IMR-90 (cell line): ENCODE results near the gene ACTN1. TPM values are rescaled to one million over a fixed set of nuclear protein-coding genes. Genes with fewer than 3 reads are reported as not detected.

Experiments used
- ATAC-seq: fragments of 200-7000 bp; cut with Tn5 transposase; 2 replicates; pipeline ENCODE4 v1.9.1; 2020; ENCODE audit warnings: low read depth, mild to moderate bottlenecking, moderate library complexity
- BruUV-seq: library from RNA; stranded (reverse); fragments of 400-500 nt; replicated peaks from 2 replicates; lab custom pipeline; 2021; lab: Mats Ljungman, UMichigan
- CTCF ChIA-PET: fragments of 300-600 bp; formaldehyde crosslinking; extraction: SDS; loops from one replicate; lab custom pipeline; 2021; ENCODE audit warnings: antibody characterized with exemption; lab: Yijun Ruan, JAX
- POLR2A ChIA-PET: fragments of 300-600 bp; sonication (Branson Sonifier 250); formaldehyde crosslinking; loops from one replicate; lab custom pipeline; 2022; ENCODE audit warnings: antibody characterized with exemption; ENCODE audit not compliant: unreplicated experiment; lab: Charles Lee
- DNase-seq: peaks from one replicate; pipeline ENCODE4 v3.0.0; 2013
- H2AFZ ChIP-seq: replicated peaks from 2 replicates; pipeline ENCODE3; 2013; ENCODE audit warnings: low read length, mild to moderate bottlenecking; ENCODE audit not compliant: poor library complexity
- H2AK5ac ChIP-seq: 2 replicates; pipeline ENCODE4 v1.6.1; 2013; ENCODE audit warnings: low read depth, low read length, inconsistent platforms
- H2AK9ac ChIP-seq: replicated peaks from 2 replicates; pipeline ENCODE3; 2013; ENCODE audit warnings: mild to moderate bottlenecking, low read depth, low read length, moderate library complexity; ENCODE audit not compliant: poor library complexity
- H2BK120ac ChIP-seq: 2 replicates; pipeline ENCODE4 v1.6.1; 2013; ENCODE audit warnings: low read depth, low read length, inconsistent platforms
- H2BK15ac ChIP-seq: 3 replicates; pipeline ENCODE4 v1.6.1; 2013; ENCODE audit warnings: low read depth, low read length, inconsistent platforms
- H2BK20ac ChIP-seq: 2 replicates; pipeline ENCODE4 v1.6.1; 2013; ENCODE audit warnings: low read depth, mild to moderate bottlenecking, inconsistent platforms, low read length, moderate library complexity
- H2BK5ac ChIP-seq: 2 replicates; pipeline ENCODE4 v1.6.1; 2013; ENCODE audit warnings: mild to moderate bottlenecking, low read depth, low read length, inconsistent platforms; ENCODE audit not compliant: poor library complexity, severe bottlenecking
- H3K14ac ChIP-seq: replicated peaks from 2 replicates; pipeline ENCODE4 v1.6.1; 2013; ENCODE audit warnings: low read depth, low read length, inconsistent platforms
- H3K18ac ChIP-seq: 2 replicates; pipeline ENCODE4 v1.6.1; 2013; ENCODE audit warnings: low read depth, low read length, control low read depth
- H3K23ac ChIP-seq: 2 replicates; pipeline ENCODE4 v1.6.1; 2013; ENCODE audit warnings: low read depth, low read length, inconsistent platforms
- H3K27ac ChIP-seq: 2 replicates; pipeline ENCODE4 v1.5.1; 2013; ENCODE audit warnings: mild to moderate bottlenecking, control low read depth, low read length; ENCODE audit not compliant: insufficient read depth
- H3K27me3 ChIP-seq: 2 replicates; pipeline ENCODE4 v1.6.1; 2013; ENCODE audit warnings: low read length; ENCODE audit not compliant: control insufficient read depth, insufficient read depth
- H3K36me3 ChIP-seq: 2 replicates; pipeline ENCODE4 v1.6.1; 2013; ENCODE audit warnings: low read length, mixed read lengths; ENCODE audit not compliant: control insufficient read depth, insufficient read depth
- H3K4ac ChIP-seq: 2 replicates; pipeline ENCODE4 v1.6.1; 2013; ENCODE audit warnings: low read depth, low read length, inconsistent platforms
- H3K4me1 ChIP-seq: 2 replicates; pipeline ENCODE4 v1.6.1; 2013; ENCODE audit warnings: low read length, mixed read lengths; ENCODE audit not compliant: control insufficient read depth, insufficient read depth
- H3K4me2 ChIP-seq: 2 replicates; pipeline ENCODE4 v1.6.1; 2013; ENCODE audit warnings: low read depth, mild to moderate bottlenecking, control low read depth, low read length, moderate library complexity
- H3K4me3 ChIP-seq: 2 replicates; pipeline ENCODE4 v1.5.1; 2013; ENCODE audit warnings: low read depth, mild to moderate bottlenecking, control low read depth, low read length, moderate library complexity; ENCODE audit not compliant: insufficient read depth
- H3K56ac ChIP-seq: 2 replicates; pipeline ENCODE4 v1.6.1; 2013; ENCODE audit warnings: low read length, inconsistent platforms; ENCODE audit not compliant: insufficient read depth; ENCODE audit errors: extremely low read depth
- H3K79me1 ChIP-seq, 2 experiments: 2 replicates each; pipeline ENCODE4 v1.6.1; 2013; ENCODE audit warnings: low read length in 2 of 2, inconsistent platforms in 1 of 2, low read depth in 1 of 2
- H3K9ac ChIP-seq: 2 replicates; pipeline ENCODE4 v1.6.1; 2013; ENCODE audit warnings: low read depth, low read length, control low read depth
- H3K9me1 ChIP-seq: 2 replicates; pipeline ENCODE4 v1.6.1; 2013; ENCODE audit warnings: low read length, inconsistent platforms; ENCODE audit not compliant: insufficient read depth
- H3K9me3 ChIP-seq: 2 replicates; pipeline ENCODE4 v1.6.1; 2013; ENCODE audit warnings: low read length; ENCODE audit not compliant: control insufficient read depth, insufficient read depth
- H4K20me1 ChIP-seq: 2 replicates; pipeline ENCODE4 v1.6.1; 2013; ENCODE audit warnings: low read length, inconsistent platforms; ENCODE audit not compliant: insufficient read depth
- H4K5ac ChIP-seq: 2 replicates; pipeline ENCODE4 v1.6.1; 2013; ENCODE audit warnings: mild to moderate bottlenecking, low read depth, low read length, control low read depth
- H4K8ac ChIP-seq, 2 experiments: 2 replicates each; pipeline ENCODE4 v1.6.1; 2013; ENCODE audit warnings: low read depth in 2 of 2, low read length in 2 of 2, control low read depth in 1 of 2, inconsistent platforms in 1 of 2
- H4K91ac ChIP-seq: 2 replicates; pipeline ENCODE4 v1.6.1; 2013; ENCODE audit warnings: low read depth, low read length, inconsistent platforms; ENCODE audit not compliant: insufficient read depth
- BHLHE40 ChIP-seq: fragments of 150-350 bp; IDR thresholded peaks from 2 replicates; pipeline ENCODE4 v1.6.1; 2016; ENCODE audit warnings: mild to moderate bottlenecking, low read depth, low read length
- CEBPB ChIP-seq: IDR thresholded peaks from 2 replicates; pipeline ENCODE4 v1.6.1; 2012; ENCODE audit warnings: low read depth, low read length, improper control_type of control experiment
- CHD1 ChIP-seq: IDR thresholded peaks from 2 replicates; pipeline ENCODE4 v1.6.1; 2012; ENCODE audit warnings: low read depth, low read length, improper control_type of control experiment
- FOS ChIP-seq: fragments of 150-350 bp; IDR thresholded peaks from 2 replicates; pipeline ENCODE4 v1.6.1; 2016; ENCODE audit warnings: low read depth, low read length
- MAFK ChIP-seq: IDR thresholded peaks from 2 replicates; pipeline ENCODE4 v1.6.1; 2012; ENCODE audit warnings: low read depth, low read length, improper control_type of control experiment
- MAZ ChIP-seq: IDR thresholded peaks from 2 replicates; pipeline ENCODE4 v1.6.1; 2012; ENCODE audit warnings: low read depth, mild to moderate bottlenecking, low read length, improper control_type of control experiment, moderate library complexity, borderline replicate concordance
- MXI1 ChIP-seq: IDR thresholded peaks from 2 replicates; pipeline ENCODE4 v1.6.1; 2012; ENCODE audit warnings: low read depth, mild to moderate bottlenecking, low read length, moderate library complexity, borderline replicate concordance
- NFE2L2 ChIP-seq: fragments of 150-350 bp; IDR thresholded peaks from 2 replicates; pipeline ENCODE4 v1.6.1; 2016; ENCODE audit warnings: low read depth, mild to moderate bottlenecking, low read length
- POLR2A ChIP-seq: IDR thresholded peaks from 2 replicates; pipeline ENCODE4 v1.6.1; 2012; ENCODE audit warnings: mild to moderate bottlenecking, low read depth, low read length
- RAD21 ChIP-seq: IDR thresholded peaks from 2 replicates; pipeline ENCODE4 v1.6.1; 2012; ENCODE audit warnings: low read length, improper control_type of control experiment
- RCOR1 ChIP-seq: IDR thresholded peaks from 2 replicates; pipeline ENCODE4 v1.6.1; 2012; ENCODE audit warnings: mild to moderate bottlenecking, low read length, improper control_type of control experiment; ENCODE audit not compliant: insufficient replicate concordance
- RFX5 ChIP-seq: IDR thresholded peaks from 2 replicates; pipeline ENCODE4 v1.8.0; 2012; ENCODE audit warnings: low read depth, mild to moderate bottlenecking, low read length, moderate library complexity
- SMC3 ChIP-seq: fragments of 150-350 bp; IDR thresholded peaks from 2 replicates; pipeline ENCODE4 v1.6.1; 2016; ENCODE audit warnings: low read depth, mild to moderate bottlenecking, antibody characterized with exemption, low read length, moderate library complexity
- WGBS, 2 experiments: methylation state at CpG; one replicate each; pipeline versions ENCODE4 v1.1.5 to v1.1.7; 2013; ENCODE audit warnings: missing lambda C conversion rate in 2 of 2; ENCODE audit not compliant: insufficient read length in 1 of 2; ENCODE audit errors: extremely low coverage in 2 of 2; 5-methylcytosine and 5-hydroxymethylcytosine counted together
- dilution Hi-C: fragments of 300-500 bp; cut with HindIII; formaldehyde crosslinking; loops from one replicate; pipeline ENCODE4 v1.14.3; 2018; ENCODE audit warnings: low sequenced_read_pairs; ENCODE audit not compliant: unreplicated experiment
- in situ Hi-C: fragments of 300-500 bp; cut with MboI; formaldehyde crosslinking; loops from 3 replicates; pipeline ENCODE4 v1.14.3; 2019; ENCODE audit warnings: low sequenced_read_pairs, inconsistent platforms, mixed read lengths
- intact Hi-C: fragments of 100-400 bp; cut with micrococcal nuclease; formaldehyde crosslinking; loops from 2 replicates; pipeline ENCODE4 v1.10.0; 2022
- polyA plus RNA-seq, 3 experiments: library from polyadenylated mRNA; depleted of rRNA; stranded (reverse); fragments of >200 nt; gene quantifications; 2 replicates each; pipeline ENCODE4 v1.2.3, GENCODE V29; 2012; ENCODE audit warnings: low replicate concordance in 1 of 3
- total RNA-seq: library from RNA; depleted of rRNA; stranded (reverse); fragments of >200 nt; gene quantifications from 2 replicates; pipeline ENCODE4 v1.2.3, GENCODE V29; 2012
- TF ChIP-seq, protein P1 (sequence below): fragments of 150-350 bp; IDR thresholded peaks from 2 replicates; pipeline ENCODE4 v1.6.1; 2017; ENCODE audit warnings: mild to moderate bottlenecking, antibody characterized with exemption, low read length, low read depth
- TF ChIP-seq, protein P2 (sequence below): conservative IDR thresholded peaks from 2 replicates; pipeline ENCODE4 v1.5.1; 2012; ENCODE audit warnings: mild to moderate bottlenecking, low read depth, low read length, improper control_type of control experiment
- TF ChIP-seq, protein P3 (sequence below): fragments of 150-350 bp; IDR thresholded peaks from 2 replicates; pipeline ENCODE4 v1.6.1; 2016; ENCODE audit warnings: low read depth, mild to moderate bottlenecking, low read length, moderate library complexity, borderline replicate concordance

Gene ACTN1
- total and polyA plus RNA-seq, 2 of the 4 experiments (the other 2 are of a cell fraction), result 684 to 766 TPM

DNA sequence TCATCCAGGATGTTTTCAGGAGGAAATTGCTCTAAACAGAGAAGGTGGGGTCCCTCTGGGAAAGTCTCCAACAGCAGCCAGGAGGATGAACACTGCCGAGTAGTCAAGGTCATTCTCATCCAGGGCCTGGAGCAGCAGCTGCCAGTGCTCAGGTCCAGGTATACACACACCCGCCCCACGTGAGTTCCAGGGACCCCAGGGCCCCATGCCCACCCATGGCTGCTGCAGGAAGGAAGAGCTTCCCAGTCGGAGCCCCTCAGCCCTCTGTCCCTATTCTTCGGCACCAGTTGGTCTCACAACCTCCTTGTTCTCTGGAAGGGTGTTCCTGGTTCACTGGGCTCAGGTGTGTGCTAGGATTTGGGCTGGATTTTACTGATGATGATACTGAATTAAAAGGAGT lies 72.7 kb downstream of the ACTN1 start:
- Histone ChIP-seq H3K9me3 (no peaks in the 10 kb centered on the region), H4K91ac (no peak overlapping the region), H3K4ac (no peak overlapping the region), H3K14ac (no peak overlapping the region), H2AFZ (no peak overlapping the region), H3K9ac (no peak overlapping the region), H2BK15ac (no peak overlapping the region), H3K18ac (no peak overlapping the region), H2AK9ac (no peak overlapping the region), H3K4me2 (no peak overlapping the region), H3K27me3 (no peaks in the 10 kb centered on the region), H4K8ac (no peak overlapping the region), H3K27ac (no peak overlapping the region), H2BK5ac (no peak overlapping the region), H2AK5ac (no peak overlapping the region), H3K79me1 (peaks cover 48 to 91% of the 10 kb centered on the region in 2 experiments), H4K5ac (no peak overlapping the region), H2BK120ac (no peak overlapping the region), H4K20me1 (peaks cover 93% of the 10 kb centered on the region), H3K23ac (no peak overlapping the region), H3K4me1 (no peaks in the 10 kb centered on the region), H3K56ac (no peak overlapping the region), H3K4me3 (no peak overlapping the region), H2BK20ac (no peak overlapping the region), H3K36me3 (peaks cover 86% of the 10 kb centered on the region), H3K9me1 (no peaks in the 10 kb centered on the region)
- DNase-seq, result no peak
- ChIA-PET POLR2A (no interaction called here), CTCF (no interaction called here)
- no CpG with 5 or more reads among the region's 5 CpGs for WGBS, 2 experiments
- intact Hi-C loops (no loop called here), dilution Hi-C loops (no loop called here), in situ Hi-C loops (no loop called here)
- TF ChIP-seq, protein P1, sequence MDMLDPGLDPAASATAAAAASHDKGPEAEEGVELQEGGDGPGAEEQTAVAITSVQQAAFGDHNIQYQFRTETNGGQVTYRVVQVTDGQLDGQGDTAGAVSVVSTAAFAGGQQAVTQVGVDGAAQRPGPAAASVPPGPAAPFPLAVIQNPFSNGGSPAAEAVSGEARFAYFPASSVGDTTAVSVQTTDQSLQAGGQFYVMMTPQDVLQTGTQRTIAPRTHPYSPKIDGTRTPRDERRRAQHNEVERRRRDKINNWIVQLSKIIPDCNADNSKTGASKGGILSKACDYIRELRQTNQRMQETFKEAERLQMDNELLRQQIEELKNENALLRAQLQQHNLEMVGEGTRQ, result no peak
- TF ChIP-seq NFE2L2 (no peak), FOS (no peak), POLR2A (no peak), BHLHE40 (no peak), RAD21 (no peak), RFX5 (no peak), CHD1 (no peak), MXI1 (no peak), SMC3 (no peak), MAFK (no peak), RCOR1 (no peak), MAZ (no peak), CEBPB (no peak)
- TF ChIP-seq, protein P2, sequence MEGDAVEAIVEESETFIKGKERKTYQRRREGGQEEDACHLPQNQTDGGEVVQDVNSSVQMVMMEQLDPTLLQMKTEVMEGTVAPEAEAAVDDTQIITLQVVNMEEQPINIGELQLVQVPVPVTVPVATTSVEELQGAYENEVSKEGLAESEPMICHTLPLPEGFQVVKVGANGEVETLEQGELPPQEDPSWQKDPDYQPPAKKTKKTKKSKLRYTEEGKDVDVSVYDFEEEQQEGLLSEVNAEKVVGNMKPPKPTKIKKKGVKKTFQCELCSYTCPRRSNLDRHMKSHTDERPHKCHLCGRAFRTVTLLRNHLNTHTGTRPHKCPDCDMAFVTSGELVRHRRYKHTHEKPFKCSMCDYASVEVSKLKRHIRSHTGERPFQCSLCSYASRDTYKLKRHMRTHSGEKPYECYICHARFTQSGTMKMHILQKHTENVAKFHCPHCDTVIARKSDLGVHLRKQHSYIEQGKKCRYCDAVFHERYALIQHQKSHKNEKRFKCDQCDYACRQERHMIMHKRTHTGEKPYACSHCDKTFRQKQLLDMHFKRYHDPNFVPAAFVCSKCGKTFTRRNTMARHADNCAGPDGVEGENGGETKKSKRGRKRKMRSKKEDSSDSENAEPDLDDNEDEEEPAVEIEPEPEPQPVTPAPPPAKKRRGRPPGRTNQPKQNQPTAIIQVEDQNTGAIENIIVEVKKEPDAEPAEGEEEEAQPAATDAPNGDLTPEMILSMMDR, result no peak
- TF ChIP-seq, protein P3, sequence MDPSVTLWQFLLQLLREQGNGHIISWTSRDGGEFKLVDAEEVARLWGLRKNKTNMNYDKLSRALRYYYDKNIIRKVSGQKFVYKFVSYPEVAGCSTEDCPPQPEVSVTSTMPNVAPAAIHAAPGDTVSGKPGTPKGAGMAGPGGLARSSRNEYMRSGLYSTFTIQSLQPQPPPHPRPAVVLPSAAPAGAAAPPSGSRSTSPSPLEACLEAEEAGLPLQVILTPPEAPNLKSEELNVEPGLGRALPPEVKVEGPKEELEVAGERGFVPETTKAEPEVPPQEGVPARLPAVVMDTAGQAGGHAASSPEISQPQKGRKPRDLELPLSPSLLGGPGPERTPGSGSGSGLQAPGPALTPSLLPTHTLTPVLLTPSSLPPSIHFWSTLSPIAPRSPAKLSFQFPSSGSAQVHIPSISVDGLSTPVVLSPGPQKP, result no peak
- BruUV-seq, result no TSS peak
- ATAC-seq, result no peak
